Measurements from ENCODE around the gene MAB21L1. TPM values are rescaled to one million over a fixed set of nuclear protein-coding genes. Genes with fewer than 3 reads are reported as not detected.

MAB21L1 gene
- total and polyA plus RNA-seq, 4 donors, result under 0.01 to 0.07 (median 0.03) TPM; not detected in 1

DNA sequence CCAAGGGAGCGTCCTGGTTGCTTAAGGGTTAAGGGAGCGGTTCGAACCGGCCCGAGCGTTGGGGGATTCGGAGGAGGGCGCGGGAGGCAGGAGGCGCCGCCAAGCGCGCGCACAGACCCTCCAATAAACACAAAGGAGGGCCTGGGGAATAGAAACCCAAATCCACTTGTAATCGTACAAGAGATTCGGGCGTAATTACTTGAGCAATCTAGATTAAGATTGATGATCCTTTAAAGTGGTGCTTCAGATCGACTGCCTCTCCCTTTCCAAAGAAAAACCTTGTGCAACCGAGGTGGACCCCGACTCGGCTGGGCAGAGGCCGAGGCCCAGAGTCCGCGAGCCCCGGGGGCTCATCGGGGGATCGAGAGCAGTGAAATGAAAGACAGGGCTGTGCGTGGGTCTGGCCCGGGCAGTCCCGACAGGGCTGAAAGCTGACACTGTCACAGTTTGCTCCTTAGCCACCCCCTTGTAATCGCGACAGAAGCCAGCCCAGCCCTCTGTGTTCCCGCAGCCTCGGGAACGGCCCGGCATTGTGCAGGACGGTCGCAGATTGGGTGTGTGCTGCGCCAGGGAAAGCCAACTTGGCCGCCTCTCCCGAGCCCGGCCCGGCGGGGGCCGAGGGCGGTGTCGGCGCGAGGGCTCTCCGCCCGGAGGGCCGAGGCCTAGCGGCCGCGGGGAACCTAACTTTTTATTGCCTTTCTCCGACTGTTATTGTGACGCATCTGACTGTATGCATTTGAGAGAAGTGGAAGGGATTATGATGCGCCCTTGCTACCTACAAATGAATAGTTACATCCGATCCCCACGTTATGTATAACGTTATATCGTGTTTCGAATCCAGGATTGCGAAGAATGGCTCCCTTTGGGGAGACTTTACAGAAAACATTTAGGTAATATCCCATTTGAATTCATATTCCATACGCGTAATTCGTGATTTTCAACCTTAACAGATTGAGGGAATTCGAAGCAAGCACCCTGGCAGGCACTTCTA, 5.5 kb downstream of the MAB21L1 start:
- Histone ChIP-seq H3K27me3 (ENCODE audit: control insufficient read depth in 4 of 4, insufficient read depth in 4 of 4, low read length in 3 of 4) (peaks cover 3 to 19% (median 8%) of the 10 kb centered on the region in 4 donors), H3K9me3 (ENCODE audit: control insufficient read depth in 4 of 4, low read length in 3 of 4) (peaks cover 0 to 3% (median under 1%) of the 10 kb centered on the region in 4 donors), H3K27ac (ENCODE audit: low read depth in 1 of 2, low read length in 2 of 2) (peak overlapping the region in 1 of 2 donors; percentile 37), H3K9ac (ENCODE audit: low read depth in 1 of 2, low read length in 2 of 2) (no peak overlapping the region), H3K4me3 (ENCODE audit: low read depth in 1 of 3, low read length in 3 of 3) (peak overlapping the region in 2 of 3 donors; percentile 28 to 31), H3K4me1 (ENCODE audit: control insufficient read depth in 4 of 4, insufficient read depth in 4 of 4, low read length in 3 of 4) (peaks cover 7 to 18% (median 15%) of the 10 kb centered on the region in 4 donors), H3K36me3 (ENCODE audit: control insufficient read depth in 4 of 4, insufficient read depth in 3 of 4, low read depth in 1 of 4, low read length in 3 of 4) (no peaks in the 10 kb centered on the region)
- TF ChIP-seq FOXA2 (IDR thresholded peaks at IDR 0.05) (no peak), FOXA1 (IDR thresholded peaks at IDR 0.05) (no peak), GABPA (IDR thresholded peaks at IDR 0.05 in 1 of 2, conservative IDR thresholded peaks at IDR 0.05 in 1 of 2) (no peak), HNF4A (conservative IDR thresholded peaks at IDR 0.05) (no peak), HNF4G (IDR thresholded peaks at IDR 0.05) (no peak), RXRA (IDR thresholded peaks at IDR 0.05) (no peak), ATF3 (IDR thresholded peaks at IDR 0.05) (no peak), MAX (IDR thresholded peaks at IDR 0.05) (no peak), YY1 (IDR thresholded peaks at IDR 0.05) (no peak), CTCF (IDR thresholded peaks at IDR 0.05; ENCODE audit: low read depth, low read length, missing input control) (no peak), REST (IDR thresholded peaks at IDR 0.05) (no peak), TAF1 (conservative IDR thresholded peaks at IDR 0.05) (no peak), NR2F2 (IDR thresholded peaks at IDR 0.05) (no peak), JUND (IDR thresholded peaks at IDR 0.05) (no peak), SP1 (IDR thresholded peaks at IDR 0.05) (no peak), ZBTB33 (IDR thresholded peaks at IDR 0.05) (no peak), RAD21 (IDR thresholded peaks at IDR 0.05) (no peak), EGR1 (IDR thresholded peaks at IDR 0.05; ENCODE audit: low read depth in 2 of 2) (no peak)
- no peak for DNase-seq (ENCODE audit: low spot score)
- WGBS, result 7% methylated on average over 68 of the region's 68 CpGs

All from liver (tissue), 9 donors.